ENCODE measurements around the gene LYPD1. TPM values are rescaled to one million over a fixed set of nuclear protein-coding genes. Genes with fewer than 3 reads are reported as not detected.

Gene LYPD1
- total RNA-seq, 1 experiment from 2014 or later = 5.1 TPM

DNA sequence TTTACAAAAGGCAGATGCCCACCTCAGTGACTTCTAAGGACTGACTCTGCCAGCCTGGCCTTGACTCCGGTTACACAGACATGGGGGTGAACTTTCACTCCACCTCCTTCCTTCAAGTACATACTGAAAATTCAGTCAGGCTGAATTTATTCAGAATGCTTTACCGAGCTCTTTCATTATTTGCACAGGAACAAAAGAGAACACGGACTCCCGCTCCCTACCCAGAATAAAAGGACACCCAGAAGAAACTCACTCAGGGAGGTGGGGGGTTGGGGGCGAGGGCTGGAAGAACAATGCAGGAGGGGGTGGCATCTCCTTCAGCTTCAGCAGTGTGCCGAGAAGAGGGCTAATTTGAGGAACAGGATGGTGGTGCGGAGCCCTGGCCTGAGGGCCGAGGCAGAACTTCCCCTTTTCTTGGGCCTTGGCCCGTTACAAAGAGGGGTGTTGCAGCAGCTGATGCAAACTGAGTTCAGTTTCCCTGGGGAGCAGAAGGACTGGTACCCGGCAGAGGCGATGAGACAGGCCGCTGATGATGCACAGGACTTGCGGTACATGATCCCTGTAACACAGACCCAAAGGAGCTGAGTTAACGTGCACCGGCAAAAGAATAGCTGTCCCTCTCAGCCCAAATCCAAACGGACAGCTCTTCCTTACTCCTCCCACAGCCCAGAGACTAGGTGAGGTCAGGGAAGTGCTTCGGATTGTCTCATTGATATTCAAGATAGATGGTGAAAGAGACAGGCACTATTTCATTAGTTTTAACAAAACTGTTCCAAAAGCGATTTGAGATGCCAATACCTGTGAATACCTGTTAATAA, 24.1 kb downstream of the LYPD1 start:
- Histone ChIP-seq H3K79me2 (ENCODE audit: low read depth) (peaks cover 7% of the 10 kb centered on the region; the same call in 1 of the 2 replicates), H3K27me3 (ENCODE audit: insufficient read depth, low read depth) (no peaks in the 10 kb centered on the region), H3F3A (ENCODE audit: insufficient read depth, low read depth) (no peaks in the 10 kb centered on the region), H3K4me2 (no peak overlapping the region), H3K36me3 (ENCODE audit: low read depth) (0 out of 2 replicates have a peak, but pooled peaks cover 4% of the 10 kb centered on the region), H3K9me2 (ENCODE audit: insufficient read depth) (no peaks in the 10 kb centered on the region), H3K4me1 (replicated peaks; ENCODE audit: insufficient read depth) (no peaks in the 10 kb centered on the region), H3K4me3 (no peak overlapping the region), H4K20me1 (ENCODE audit: insufficient read depth) (peaks cover 8% of the 10 kb centered on the region; the same call in 1 of the 2 replicates), H3K9me3 (ENCODE audit: insufficient read depth, low read depth) (no peaks in the 10 kb centered on the region), H3K27ac (no peak overlapping the region), H2AFZ (no peak overlapping the region)
- DNase-seq = no peak
- intact Hi-C loops (cut with micrococcal nuclease; ENCODE audit: unreplicated experiment) = no loop called here
- BruUV-seq (replicated peaks) = no TSS peak
- TF ChIP-seq EZH2 (IDR thresholded peaks at IDR 0.05; ENCODE audit: low read depth) = no peak
- TF ChIP-seq, protein P1, sequence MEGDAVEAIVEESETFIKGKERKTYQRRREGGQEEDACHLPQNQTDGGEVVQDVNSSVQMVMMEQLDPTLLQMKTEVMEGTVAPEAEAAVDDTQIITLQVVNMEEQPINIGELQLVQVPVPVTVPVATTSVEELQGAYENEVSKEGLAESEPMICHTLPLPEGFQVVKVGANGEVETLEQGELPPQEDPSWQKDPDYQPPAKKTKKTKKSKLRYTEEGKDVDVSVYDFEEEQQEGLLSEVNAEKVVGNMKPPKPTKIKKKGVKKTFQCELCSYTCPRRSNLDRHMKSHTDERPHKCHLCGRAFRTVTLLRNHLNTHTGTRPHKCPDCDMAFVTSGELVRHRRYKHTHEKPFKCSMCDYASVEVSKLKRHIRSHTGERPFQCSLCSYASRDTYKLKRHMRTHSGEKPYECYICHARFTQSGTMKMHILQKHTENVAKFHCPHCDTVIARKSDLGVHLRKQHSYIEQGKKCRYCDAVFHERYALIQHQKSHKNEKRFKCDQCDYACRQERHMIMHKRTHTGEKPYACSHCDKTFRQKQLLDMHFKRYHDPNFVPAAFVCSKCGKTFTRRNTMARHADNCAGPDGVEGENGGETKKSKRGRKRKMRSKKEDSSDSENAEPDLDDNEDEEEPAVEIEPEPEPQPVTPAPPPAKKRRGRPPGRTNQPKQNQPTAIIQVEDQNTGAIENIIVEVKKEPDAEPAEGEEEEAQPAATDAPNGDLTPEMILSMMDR (conservative IDR thresholded peaks at IDR 0.05) = no peak
- ChIA-PET CTCF (no interaction called here), POLR2A (ENCODE audit: unreplicated experiment) (interaction anchor here (0.7 kb wide), 1 partner anchor 23 kb away, joined by 3 read pairs; no protein-coding TSS in a partner anchor)

DNA sequence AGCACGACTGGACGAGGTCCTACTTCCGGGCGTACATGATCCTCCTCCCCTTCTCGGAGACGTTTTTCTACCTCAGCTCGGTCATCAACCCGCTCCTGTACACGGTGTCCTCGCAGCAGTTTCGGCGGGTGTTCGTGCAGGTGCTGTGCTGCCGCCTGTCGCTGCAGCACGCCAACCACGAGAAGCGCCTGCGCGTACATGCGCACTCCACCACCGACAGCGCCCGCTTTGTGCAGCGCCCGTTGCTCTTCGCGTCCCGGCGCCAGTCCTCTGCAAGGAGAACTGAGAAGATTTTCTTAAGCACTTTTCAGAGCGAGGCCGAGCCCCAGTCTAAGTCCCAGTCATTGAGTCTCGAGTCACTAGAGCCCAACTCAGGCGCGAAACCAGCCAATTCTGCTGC, 24.8 kb downstream of the LYPD1 start:
- intact Hi-C loops (cut with micrococcal nuclease; ENCODE audit: unreplicated experiment) = no loop called here
- BruUV-seq (replicated peaks) = no TSS peak

DNA sequence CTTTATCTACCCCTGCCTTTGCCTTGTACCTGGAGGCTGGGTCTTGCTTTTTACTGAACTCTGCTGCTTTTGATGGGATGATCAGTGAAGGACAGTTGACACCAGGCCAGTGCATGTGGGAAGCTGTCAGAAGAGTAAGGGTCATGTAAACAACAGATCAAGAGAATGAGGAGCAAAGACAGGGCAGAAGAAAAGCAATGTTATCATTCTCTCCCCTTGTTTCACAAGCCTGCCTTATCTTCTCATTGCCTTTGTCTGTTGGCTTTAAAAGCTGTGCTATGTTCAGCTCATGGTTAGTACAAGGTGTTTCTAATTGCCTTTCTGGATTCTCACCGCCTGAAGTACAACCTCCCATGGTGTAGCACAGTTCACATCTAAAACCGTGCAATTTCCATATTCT, 27.6 kb downstream of the LYPD1 start:
- no peak for DNase-seq
- Histone ChIP-seq H3K27ac (no peak overlapping the region), H3K79me2 (ENCODE audit: low read depth) (peaks cover 11% of the 10 kb centered on the region; the same call in 1 of the 2 replicates), H4K20me1 (ENCODE audit: insufficient read depth) (peaks cover 8% of the 10 kb centered on the region; the same call in 1 of the 2 replicates), H3K9me3 (ENCODE audit: insufficient read depth, low read depth) (no peaks in the 10 kb centered on the region), H3K4me2 (no peak overlapping the region), H3K4me1 (replicated peaks; ENCODE audit: insufficient read depth) (no peaks in the 10 kb centered on the region), H3K9me2 (ENCODE audit: insufficient read depth) (no peaks in the 10 kb centered on the region), H3K4me3 (no peak overlapping the region), H3F3A (ENCODE audit: insufficient read depth, low read depth) (no peaks in the 10 kb centered on the region), H2AFZ (no peak overlapping the region), H3K36me3 (ENCODE audit: low read depth) (0 out of 2 replicates have a peak, but pooled peaks cover 4% of the 10 kb centered on the region), H3K27me3 (ENCODE audit: insufficient read depth, low read depth) (no peaks in the 10 kb centered on the region)
- no TSS peak for BruUV-seq (replicated peaks)
- TF ChIP-seq EZH2 (IDR thresholded peaks at IDR 0.05; ENCODE audit: low read depth) = no peak
- ChIA-PET CTCF (no interaction called here), POLR2A (ENCODE audit: unreplicated experiment) (no interaction called here)
- intact Hi-C loops (cut with micrococcal nuclease; ENCODE audit: unreplicated experiment) = no loop called here

More for the DNA sequence above, 24.8 kb downstream of the LYPD1 start:
- ChIA-PET POLR2A (ENCODE audit: unreplicated experiment) (no interaction called here), CTCF (no interaction called here)
- H3K36me3 ChIP-seq (ENCODE audit: low read depth) = 0 out of 2 replicates have a peak, but pooled peaks cover 4% of the 10 kb centered on the region
- no peaks in the 10 kb centered on the region for H3K9me2 ChIP-seq (ENCODE audit: insufficient read depth)
- no peak overlapping the region for H3K27ac ChIP-seq
- peaks cover 11% of the 10 kb centered on the region; the same call in 1 of the 2 replicates for H3K79me2 ChIP-seq (ENCODE audit: low read depth)
- no peak for DNase-seq
- no peaks in the 10 kb centered on the region for H3K4me1 ChIP-seq (replicated peaks; ENCODE audit: insufficient read depth)
- H4K20me1 ChIP-seq (ENCODE audit: insufficient read depth) = peaks cover 8% of the 10 kb centered on the region; the same call in 1 of the 2 replicates
- no peaks in the 10 kb centered on the region for H3F3A ChIP-seq (ENCODE audit: insufficient read depth, low read depth)
- H3K4me3 ChIP-seq = no peak overlapping the region
- H3K4me2 ChIP-seq = no peak overlapping the region
- H3K9me3 ChIP-seq (ENCODE audit: insufficient read depth, low read depth) = no peaks in the 10 kb centered on the region
- no peak overlapping the region for H2AFZ ChIP-seq
- TF ChIP-seq, protein P1 (conservative IDR thresholded peaks at IDR 0.05) = no peak
- no peak for TF ChIP-seq EZH2 (IDR thresholded peaks at IDR 0.05; ENCODE audit: low read depth)
- no peaks in the 10 kb centered on the region for H3K27me3 ChIP-seq (ENCODE audit: insufficient read depth, low read depth)

Data from PC-9 (cell line).